Effector memory CD8-positive, alpha-beta T cell (primary cell): ENCODE results near the gene GAPT.

Experiments
- ATAC-seq: fragments of 150-1000 bp; cut with Tn5 transposase; replicated peaks from 2 replicates; pipeline ENCODE4 v1.10.0; 2021; ENCODE audit warnings: mild to moderate bottlenecking, moderate library complexity
- DNase-seq, 3 experiments: peaks; one replicate each; pipeline ENCODE4 v3.0.0; 2021
- H3K27ac Mint-ChIP-seq, 2 donors: one replicate each; pipeline ENCODE4 v1.8.0; 2022; ENCODE audit warnings: mild to moderate bottlenecking in 2 of 2, mixed read lengths in 2 of 2, moderate library complexity in 2 of 2
- H3K27me3 Mint-ChIP-seq, 2 donors: one replicate each; pipeline ENCODE4 v1.8.0; 2022; ENCODE audit warnings: mixed read lengths in 2 of 2
- H3K36me3 Mint-ChIP-seq: one replicate; pipeline ENCODE4 v1.8.0; 2022; ENCODE audit warnings: mild to moderate bottlenecking, moderate library complexity, mixed read lengths; ENCODE audit not compliant: insufficient read depth
- H3K4me1 Mint-ChIP-seq, 2 donors: one replicate each; pipeline ENCODE4 v1.8.0; 2022; ENCODE audit warnings: low read depth in 2 of 2, mixed read lengths in 2 of 2
- H3K4me3 Mint-ChIP-seq, 2 donors: one replicate each; pipeline ENCODE4 v1.8.0; 2022; ENCODE audit warnings: mild to moderate bottlenecking in 2 of 2, mixed read lengths in 2 of 2, moderate library complexity in 2 of 2
- H3K9me3 Mint-ChIP-seq, 2 donors: one replicate each; pipeline ENCODE4 v1.8.0; 2022; ENCODE audit warnings: mixed read lengths in 2 of 2
- total RNA-seq, 9 experiments: gene quantifications; one replicate each; lab custom pipeline; 2026; lab: John Stamatoyannopoulos, UW

GAPT gene
- 0 to 0.67 (median 0) reads per million in 9 experiments for total RNA-seq

- peaks cover 7 to 19% of the 10 kb centered on the region in 2 donors for H3K27me3 Mint-ChIP-seq
- ATAC-seq (peak; percentile 36), DNase-seq (no peak)
- H3K36me3 Mint-ChIP-seq = no peaks in the 10 kb centered on the region
- H3K4me3 Mint-ChIP-seq = no peak within 1 kb of the TSS
- H3K9me3 Mint-ChIP-seq = no peaks in the 10 kb centered on the region
- H3K4me1 Mint-ChIP-seq = no peaks in the 10 kb centered on the region
- H3K27ac Mint-ChIP-seq = no peak within 1 kb of the TSS
These were observed at the start of gene GAPT for GRCh38 chr5:58491216-58491892. Gene GAPT (plus strand): TSS chr5:58491435. CDS start chr5:58494537, 3,102 bp downstream.

- peaks cover 0 to 2% of the 10 kb centered on the region in 2 donors for H3K9me3 Mint-ChIP-seq
- no peaks in the 10 kb centered on the region for H3K4me1 Mint-ChIP-seq
- H3K4me3 Mint-ChIP-seq = no peak overlapping the region
- DNase-seq = no peak
- peaks cover 6 to 20% of the 10 kb centered on the region in 2 donors for H3K27me3 Mint-ChIP-seq
- no peak for ATAC-seq
- H3K36me3 Mint-ChIP-seq = no peaks in the 10 kb centered on the region
- H3K27ac Mint-ChIP-seq = no peak overlapping the region
These were observed 46.4 kb upstream of the GAPT start for GRCh38 chr5:58444805-58445204.

GRCh38 chr5:58446024-58446423 is 45.2 kb upstream of the GAPT start:
- ATAC-seq (no peak), DNase-seq (no peak)
- Mint-ChIP-seq H3K4me3 (no peak overlapping the region), H3K4me1 (no peaks in the 10 kb centered on the region), H3K27me3 (peaks cover 6 to 20% of the 10 kb centered on the region in 2 donors), H3K36me3 (no peaks in the 10 kb centered on the region), H3K27ac (no peak overlapping the region), H3K9me3 (peaks cover 0 to 2% of the 10 kb centered on the region in 2 donors)

- no peak for DNase-seq
- H3K4me1 Mint-ChIP-seq = no peaks in the 10 kb centered on the region
These were observed 44.0 kb upstream of the GAPT start for GRCh38 chr5:58447226-58447625.

GRCh38 chr5:58450018-58450417 is 41.2 kb upstream of the GAPT start:
- H3K4me3 Mint-ChIP-seq = no peak overlapping the region
- ATAC-seq (no peak), DNase-seq (no peak)
- no peak overlapping the region for H3K27ac Mint-ChIP-seq
- peaks cover 18 to 35% of the 10 kb centered on the region in 2 donors for H3K27me3 Mint-ChIP-seq
- H3K9me3 Mint-ChIP-seq = peaks cover 0 to 2% of the 10 kb centered on the region in 2 donors
- H3K36me3 Mint-ChIP-seq = no peaks in the 10 kb centered on the region
- H3K4me1 Mint-ChIP-seq = no peaks in the 10 kb centered on the region

More at GRCh38 chr5:58447226-58447625, 44.0 kb upstream of the GAPT start:
- no peak overlapping the region for H3K27ac Mint-ChIP-seq
- H3K27me3 Mint-ChIP-seq = peaks cover 13 to 28% of the 10 kb centered on the region in 2 donors
- H3K4me3 Mint-ChIP-seq = no peak overlapping the region
- peaks cover 0 to 2% of the 10 kb centered on the region in 2 donors for H3K9me3 Mint-ChIP-seq
- no peak for ATAC-seq
- no peaks in the 10 kb centered on the region for H3K36me3 Mint-ChIP-seq

- peaks cover 0 to 2% of the 10 kb centered on the region in 2 donors for H3K9me3 Mint-ChIP-seq
- no peak overlapping the region for H3K27ac Mint-ChIP-seq
- H3K27me3 Mint-ChIP-seq = peaks cover 18 to 28% of the 10 kb centered on the region in 2 donors
- no peak for DNase-seq
- H3K4me3 Mint-ChIP-seq = no peak overlapping the region
- no peaks in the 10 kb centered on the region for H3K36me3 Mint-ChIP-seq
- no peak for ATAC-seq
- H3K4me1 Mint-ChIP-seq = no peaks in the 10 kb centered on the region
These were observed 40.2 kb upstream of the GAPT start for GRCh38 chr5:58450811-58451629.

GRCh38 chr5:58451732-58452565 is 39.3 kb upstream of the GAPT start:
- Mint-ChIP-seq H3K27ac (no peak overlapping the region), H3K4me1 (no peaks in the 10 kb centered on the region), H3K36me3 (no peaks in the 10 kb centered on the region), H3K4me3 (no peak overlapping the region), H3K9me3 (peaks cover 0 to under 1% of the 10 kb centered on the region in 2 donors), H3K27me3 (peaks cover 14 to 19% of the 10 kb centered on the region in 2 donors)
- DNase-seq (no peak), ATAC-seq (no peak)

- H3K27ac Mint-ChIP-seq = no peak overlapping the region
- no peak overlapping the region for H3K4me3 Mint-ChIP-seq
- H3K9me3 Mint-ChIP-seq = no peaks in the 10 kb centered on the region
- no peaks in the 10 kb centered on the region for H3K36me3 Mint-ChIP-seq
- ATAC-seq = no peak
- H3K4me1 Mint-ChIP-seq = no peaks in the 10 kb centered on the region
- H3K27me3 Mint-ChIP-seq = peaks cover 15 to 18% of the 10 kb centered on the region in 2 donors
- DNase-seq = no peak
These were observed 38.5 kb upstream of the GAPT start for GRCh38 chr5:58452566-58453258.

GRCh38 chr5:58453306-58453705 is 37.9 kb upstream of the GAPT start:
- Mint-ChIP-seq H3K36me3 (no peaks in the 10 kb centered on the region), H3K27ac (no peak overlapping the region), H3K27me3 (peaks cover 19 to 23% of the 10 kb centered on the region in 2 donors), H3K4me3 (no peak overlapping the region), H3K4me1 (no peaks in the 10 kb centered on the region), H3K9me3 (no peaks in the 10 kb centered on the region)
- no peak for DNase-seq
- ATAC-seq = no peak

- no peak overlapping the region for H3K4me3 Mint-ChIP-seq
- peaks cover 26 to 30% of the 10 kb centered on the region in 2 donors for H3K27me3 Mint-ChIP-seq
- no peaks in the 10 kb centered on the region for H3K9me3 Mint-ChIP-seq
- peaks cover 3% of the 10 kb centered on the region for H3K36me3 Mint-ChIP-seq
- H3K27ac Mint-ChIP-seq = no peak overlapping the region
- no peaks in the 10 kb centered on the region for H3K4me1 Mint-ChIP-seq
- ATAC-seq (no peak), DNase-seq (no peak)
These were observed 37.2 kb upstream of the GAPT start for GRCh38 chr5:58454025-58454424.

GRCh38 chr5:58455066-58455465 is 36.2 kb upstream of the GAPT start:
- H3K9me3 Mint-ChIP-seq = no peaks in the 10 kb centered on the region
- H3K4me3 Mint-ChIP-seq = no peak overlapping the region
- ATAC-seq = no peak

GRCh38 chr5:58455480-58455879 is 35.8 kb upstream of the GAPT start:
- ATAC-seq (no peak), DNase-seq (no peak)
- no peaks in the 10 kb centered on the region for H3K4me1 Mint-ChIP-seq
- no peak overlapping the region for H3K4me3 Mint-ChIP-seq
- H3K36me3 Mint-ChIP-seq = peaks cover 14% of the 10 kb centered on the region
- H3K27ac Mint-ChIP-seq = no peak overlapping the region
- H3K9me3 Mint-ChIP-seq = no peaks in the 10 kb centered on the region
- H3K27me3 Mint-ChIP-seq = peaks cover 28 to 33% of the 10 kb centered on the region in 2 donors

More at GRCh38 chr5:58455066-58455465, 36.2 kb upstream of the GAPT start:
- Mint-ChIP-seq H3K27me3 (peaks cover 28 to 33% of the 10 kb centered on the region in 2 donors), H3K4me1 (no peaks in the 10 kb centered on the region), H3K27ac (no peak overlapping the region), H3K36me3 (peaks cover 14% of the 10 kb centered on the region)
- DNase-seq = no peak

- H3K27me3 Mint-ChIP-seq = peaks cover 28 to 33% of the 10 kb centered on the region in 2 donors
- H3K9me3 Mint-ChIP-seq = no peaks in the 10 kb centered on the region
- peaks cover 14% of the 10 kb centered on the region for H3K36me3 Mint-ChIP-seq
- ATAC-seq = no peak
- H3K27ac Mint-ChIP-seq = no peak overlapping the region
- no peak overlapping the region for H3K4me3 Mint-ChIP-seq
- H3K4me1 Mint-ChIP-seq = peaks cover 3 to 4% of the 10 kb centered on the region in 2 donors
- DNase-seq = no peak
These were observed 35.2 kb upstream of the GAPT start for GRCh38 chr5:58456026-58456425.
